Subcutaneous adipose tissue (tissue), 4 donors: Measurements from ENCODE around the gene KAT2B. TPM values are rescaled to one million over a fixed set of nuclear protein-coding genes. Genes with fewer than 3 reads are reported as not detected.

Source experiments
- total RNA-seq, 4 donors: library from RNA; depleted of rRNA; stranded (reverse); fragments of >200 nt; gene quantifications; one replicate each; pipeline ENCODE4 v1.1.0, GENCODE V29; 2016
- TF ChIP-seq, protein P1 (sequence below): fragments of 450-650 bp; IDR thresholded peaks from one replicate; pipeline ENCODE4 v1.5.1; 2016; ENCODE audit warnings: low read depth, mild to moderate bottlenecking, control low read depth, antibody characterized with exemption, moderate library complexity

KAT2B gene
- total RNA-seq, 4 donors from 2014 or later, result 37.6 to 44.0 (median 42.6) TPM

DNA sequence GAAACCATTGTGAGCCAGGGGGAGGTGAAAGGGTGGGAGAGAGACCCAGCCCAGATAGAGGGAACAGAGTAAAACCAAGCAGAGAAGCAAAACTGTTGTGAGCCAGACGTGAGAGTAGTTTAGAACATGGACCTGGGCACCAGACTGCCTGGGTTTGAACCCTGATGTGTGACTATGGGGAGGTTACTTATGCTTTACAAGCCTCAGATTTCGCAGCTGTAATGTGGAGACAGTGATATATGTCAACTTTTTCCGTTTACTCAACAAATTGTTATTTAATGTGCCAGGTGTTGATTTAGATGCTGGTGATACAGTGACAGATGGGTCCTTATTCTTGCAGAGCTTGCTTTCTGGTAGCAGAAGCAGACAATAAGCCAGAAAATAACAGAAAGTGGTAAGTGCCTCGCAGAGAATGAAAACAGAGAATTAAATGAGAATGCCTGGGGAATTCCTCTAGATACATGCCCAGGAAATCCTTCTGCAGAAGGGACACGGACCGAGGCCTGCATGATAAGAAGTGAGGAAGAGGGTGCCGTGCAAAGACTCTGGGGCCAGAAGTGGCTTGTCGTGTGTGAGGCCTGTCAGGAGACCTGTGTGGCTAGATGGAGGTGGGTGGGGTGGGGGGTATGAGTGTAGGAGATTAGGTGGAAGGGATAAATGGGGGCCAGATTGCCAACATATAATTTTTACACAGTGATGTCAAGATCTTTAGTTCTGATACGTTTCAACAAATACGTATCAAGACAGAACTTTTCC lies 15.0 kb downstream of the KAT2B start:
- TF ChIP-seq, protein P1, sequence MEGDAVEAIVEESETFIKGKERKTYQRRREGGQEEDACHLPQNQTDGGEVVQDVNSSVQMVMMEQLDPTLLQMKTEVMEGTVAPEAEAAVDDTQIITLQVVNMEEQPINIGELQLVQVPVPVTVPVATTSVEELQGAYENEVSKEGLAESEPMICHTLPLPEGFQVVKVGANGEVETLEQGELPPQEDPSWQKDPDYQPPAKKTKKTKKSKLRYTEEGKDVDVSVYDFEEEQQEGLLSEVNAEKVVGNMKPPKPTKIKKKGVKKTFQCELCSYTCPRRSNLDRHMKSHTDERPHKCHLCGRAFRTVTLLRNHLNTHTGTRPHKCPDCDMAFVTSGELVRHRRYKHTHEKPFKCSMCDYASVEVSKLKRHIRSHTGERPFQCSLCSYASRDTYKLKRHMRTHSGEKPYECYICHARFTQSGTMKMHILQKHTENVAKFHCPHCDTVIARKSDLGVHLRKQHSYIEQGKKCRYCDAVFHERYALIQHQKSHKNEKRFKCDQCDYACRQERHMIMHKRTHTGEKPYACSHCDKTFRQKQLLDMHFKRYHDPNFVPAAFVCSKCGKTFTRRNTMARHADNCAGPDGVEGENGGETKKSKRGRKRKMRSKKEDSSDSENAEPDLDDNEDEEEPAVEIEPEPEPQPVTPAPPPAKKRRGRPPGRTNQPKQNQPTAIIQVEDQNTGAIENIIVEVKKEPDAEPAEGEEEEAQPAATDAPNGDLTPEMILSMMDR, result no peak

DNA sequence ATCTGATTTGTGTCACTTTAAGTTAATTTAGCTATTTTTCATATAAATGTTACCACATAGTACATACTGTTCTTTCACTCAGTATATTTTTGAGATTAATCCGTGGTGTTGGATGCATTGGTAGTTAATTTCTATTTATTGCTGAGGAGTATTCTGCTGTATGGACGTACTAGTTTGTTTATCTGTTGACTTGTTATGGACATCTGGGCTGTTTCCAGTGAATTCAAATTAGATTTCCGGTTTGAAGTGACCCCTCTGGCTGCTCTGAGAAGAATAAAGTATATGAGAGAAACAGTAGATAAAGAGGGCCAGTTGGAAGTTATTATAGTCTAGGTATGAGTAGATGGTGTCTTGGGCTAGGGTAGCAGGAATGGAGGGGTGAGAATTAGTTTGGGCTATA lies 15.6 kb downstream of the KAT2B start:
- TF ChIP-seq, protein P1, result no peak

DNA sequence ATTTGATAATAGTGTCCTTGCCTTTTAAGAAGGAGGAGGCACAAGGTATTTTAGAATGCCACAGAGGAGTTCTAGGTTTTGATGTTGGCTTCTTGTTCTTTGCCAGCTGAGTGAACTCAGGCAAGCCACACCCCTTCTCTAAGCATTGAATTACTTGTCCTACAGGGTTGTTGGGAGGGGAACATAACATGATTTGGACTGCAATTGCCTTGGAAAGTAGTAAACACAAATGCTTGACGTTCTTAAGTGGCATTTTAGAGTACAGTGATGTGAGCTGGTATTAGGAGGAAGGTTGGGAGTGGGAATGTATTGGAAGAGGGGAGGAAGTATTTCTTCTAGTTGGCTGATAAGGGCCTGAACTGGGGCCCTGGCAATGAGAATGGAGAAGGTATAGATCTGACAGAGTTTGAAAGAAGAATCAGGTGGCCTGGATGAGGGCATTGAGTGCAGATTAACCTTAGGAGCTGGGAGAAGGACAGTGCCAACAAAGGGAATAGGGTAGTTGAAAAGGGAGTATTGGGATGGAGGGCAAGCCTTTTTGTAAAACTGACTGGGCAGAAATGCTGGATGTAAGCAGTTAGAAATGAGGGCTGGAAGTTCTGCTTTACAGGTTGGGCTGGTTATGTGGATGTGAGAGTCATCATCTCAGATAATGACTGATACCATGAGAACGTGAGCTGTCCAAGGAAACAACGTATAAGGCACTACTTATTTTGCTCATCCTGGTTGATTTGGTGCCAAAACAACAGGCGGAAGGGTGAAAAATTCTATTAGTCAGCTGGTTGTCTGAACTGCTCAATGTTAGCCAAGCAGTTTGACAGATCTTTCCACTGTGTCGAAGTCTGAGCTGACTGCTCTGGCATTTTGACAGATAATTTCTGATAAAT lies 16.7 kb downstream of the KAT2B start:
- TF ChIP-seq, protein P1, result no peak

DNA sequence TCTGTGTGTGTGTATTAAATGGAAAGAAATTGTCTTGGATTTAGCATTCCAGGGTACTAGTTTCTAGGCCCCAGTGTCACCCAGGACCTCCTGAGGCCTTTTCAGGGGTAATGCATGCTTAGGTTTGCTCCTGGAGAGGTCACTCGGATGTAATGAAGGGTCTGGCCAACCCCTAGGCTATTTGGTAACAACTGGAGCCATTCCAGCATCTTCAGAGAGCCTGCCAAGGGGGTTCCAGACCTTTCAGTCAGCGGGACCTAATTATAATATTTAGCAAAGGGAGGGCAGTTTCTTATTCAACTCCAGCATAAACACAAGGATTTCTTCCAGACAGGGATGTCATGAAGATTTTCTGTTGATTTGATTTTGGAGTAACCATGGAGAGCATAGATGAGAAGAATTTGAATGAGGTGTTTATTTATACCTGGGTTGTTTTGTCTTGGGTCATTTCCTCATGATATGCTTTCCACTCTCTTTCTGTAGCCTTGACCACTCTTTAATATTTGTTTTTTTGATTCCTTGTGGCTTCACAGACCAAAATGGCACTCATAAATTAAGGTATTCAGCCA lies 17.4 kb downstream of the KAT2B start:
- TF ChIP-seq, protein P1, result no peak

DNA sequence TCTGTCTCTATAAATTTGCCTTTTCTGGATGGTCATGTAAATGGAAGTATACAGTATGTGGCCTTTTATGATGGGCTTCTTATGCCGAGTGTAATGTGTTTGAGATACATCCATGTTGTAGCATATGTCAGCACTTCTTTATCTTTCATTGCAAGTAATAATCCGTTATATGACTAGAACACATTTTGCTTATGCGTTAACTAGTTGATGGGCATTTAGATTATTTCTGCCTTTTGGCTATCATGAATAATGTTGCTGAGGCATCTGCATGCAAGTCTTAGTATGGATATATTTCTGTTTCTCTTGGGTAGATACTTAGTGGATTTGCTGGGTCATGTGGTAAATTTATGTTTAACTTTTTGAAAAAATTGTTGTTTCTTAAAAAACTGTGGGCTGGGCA lies 19.7 kb downstream of the KAT2B start:
- TF ChIP-seq, protein P1, result no peak

DNA sequence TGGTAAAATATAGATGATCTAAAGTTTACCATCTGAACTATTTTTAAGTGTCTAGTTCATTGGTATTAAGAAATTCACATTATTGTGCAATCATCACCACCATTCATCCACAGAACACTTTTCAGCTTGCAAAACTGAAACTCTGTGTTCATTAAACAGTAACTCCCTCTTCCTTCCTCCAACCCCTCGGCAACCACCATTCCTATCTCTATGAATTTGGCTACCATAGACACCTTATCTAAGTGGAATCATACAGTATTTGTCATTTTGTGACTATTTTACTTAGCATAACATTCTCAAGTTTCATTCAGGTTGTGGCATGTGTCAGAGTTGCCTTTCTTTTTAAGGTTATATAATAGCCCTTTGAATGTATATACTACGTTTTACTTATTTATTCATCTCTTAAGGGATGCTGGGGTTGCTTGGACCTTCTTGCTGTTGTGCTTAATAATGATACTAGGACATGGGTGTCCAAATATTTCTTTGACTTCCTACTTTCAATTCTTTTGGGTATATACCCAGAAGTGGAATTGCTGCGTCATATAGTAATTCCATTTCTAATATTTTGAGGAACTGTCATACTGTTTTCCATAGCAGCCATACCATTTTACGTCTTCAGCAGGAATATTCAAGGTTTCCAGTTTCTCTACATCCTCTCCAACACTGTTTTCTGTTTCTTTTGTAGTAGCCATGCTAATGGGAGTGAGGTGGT lies 20.9 kb downstream of the KAT2B start:
- TF ChIP-seq, protein P1, result no peak

DNA sequence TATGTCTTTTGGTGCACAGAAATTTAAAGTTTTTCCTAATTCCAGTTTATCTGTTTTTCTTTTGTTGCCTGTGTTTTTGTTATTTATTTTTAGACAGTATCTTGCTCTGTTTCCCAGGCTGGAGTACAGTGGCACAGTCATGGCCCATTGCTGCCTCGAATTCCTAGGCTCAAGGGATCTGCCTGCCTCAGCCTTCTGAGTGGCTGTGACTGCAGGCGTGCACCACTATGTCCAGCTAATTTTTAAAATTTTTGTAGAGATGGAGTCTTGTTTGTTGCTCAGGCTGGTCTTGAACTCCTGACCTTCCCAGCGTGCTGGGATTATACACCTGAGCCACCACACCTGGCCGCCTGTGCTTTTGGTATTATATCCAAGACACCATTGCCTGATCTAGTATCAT lies 22.8 kb downstream of the KAT2B start:
- TF ChIP-seq, protein P1, result no peak
